MM.1S (cell line): ENCODE results near the gene GAGE12J.
"Not testable (repeated sequence)": the region's sequence is repeated elsewhere in the genome, so short reads cannot be mapped to it uniquely, and the experiment has no call there.

Experiments used
- DNase-seq: peaks from one replicate; pipeline ENCODE4 v3.0.0-alpha.2; 2015
- H2AFZ ChIP-seq: fragments of 300-600 bp; sonication (generic); 2 replicates; pipeline ENCODE4 v1.6.0; 2016; ENCODE audit warnings: antibody characterized with exemption, low read length
- H3F3A ChIP-seq: fragments of 300-600 bp; sonication (generic); 2 replicates; pipeline ENCODE4 v1.6.1; 2016; ENCODE audit warnings: mild to moderate bottlenecking, antibody characterized with exemption, low read length, moderate library complexity, mixed read lengths; ENCODE audit not compliant: insufficient read depth
- H3K27ac ChIP-seq: fragments of 300-600 bp; sonication (generic); 2 replicates; pipeline ENCODE4 v1.5.1; 2016; ENCODE audit warnings: mild to moderate bottlenecking, low read length
- H3K27me3 ChIP-seq: fragments of 300-600 bp; sonication (generic); replicated peaks from 2 replicates; pipeline ENCODE4 v1.6.0; 2016; ENCODE audit warnings: low read length; ENCODE audit not compliant: insufficient read depth
- H3K36me3 ChIP-seq: fragments of 300-600 bp; sonication (generic); replicated peaks from 2 replicates; pipeline ENCODE4 v1.6.1; 2016; ENCODE audit warnings: mild to moderate bottlenecking, low read length, mixed read lengths; ENCODE audit not compliant: insufficient read depth
- H3K4me1 ChIP-seq: fragments of 300-600 bp; sonication (generic); 2 replicates; pipeline ENCODE4 v1.6.1; 2016; ENCODE audit warnings: low read length, mixed read lengths
- H3K4me2 ChIP-seq: fragments of 300-600 bp; sonication (generic); 2 replicates; pipeline ENCODE4 v1.6.0; 2016; ENCODE audit warnings: low read depth, low read length
- H3K4me3 ChIP-seq: fragments of 300-600 bp; sonication (generic); 2 replicates; pipeline ENCODE4 v1.5.1; 2016; ENCODE audit warnings: low read length, mixed read lengths
- H3K79me2 ChIP-seq: fragments of 300-600 bp; sonication (generic); 2 replicates; pipeline ENCODE4 v1.6.1; 2016; ENCODE audit warnings: mixed run types, low read length, mixed read lengths
- H3K9ac ChIP-seq: fragments of 300-600 bp; sonication (generic); 2 replicates; pipeline ENCODE4 v1.6.1; 2016; ENCODE audit warnings: low read length, mixed read lengths
- H3K9me2 ChIP-seq: fragments of 300-600 bp; sonication (generic); replicated peaks from 2 replicates; pipeline ENCODE4 v1.6.1; 2016; ENCODE audit warnings: mild to moderate bottlenecking, low read length, mixed read lengths; ENCODE audit not compliant: insufficient read depth
- H3K9me3 ChIP-seq: fragments of 300-600 bp; sonication (generic); replicated peaks from 2 replicates; pipeline ENCODE4 v1.6.1; 2016; ENCODE audit warnings: mild to moderate bottlenecking, low read length, mixed read lengths; ENCODE audit not compliant: insufficient read depth
- H4K20me1 ChIP-seq: fragments of 300-600 bp; sonication (generic); 2 replicates; pipeline ENCODE4 v1.6.1; 2016; ENCODE audit warnings: mild to moderate bottlenecking, low read length, moderate library complexity, mixed read lengths; ENCODE audit not compliant: insufficient read depth
- EZH2 ChIP-seq: fragments of 300-600 bp; sonication (generic); optimal IDR thresholded peaks from 2 replicates; pipeline ENCODE3; 2017; ENCODE audit warnings: low read depth, mild to moderate bottlenecking, antibody characterized with exemption, low read length, mixed read lengths
- EZH2phosphoT487 ChIP-seq: fragments of 300-600 bp; sonication (generic); IDR thresholded peaks from 2 replicates; pipeline ENCODE4 v1.6.1; 2018; ENCODE audit warnings: antibody characterized with exemption, low read length
- TF ChIP-seq, protein P1 (sequence below): fragments of 300-600 bp; sonication (generic); IDR thresholded peaks from 2 replicates; pipeline ENCODE4 v1.5.1; 2016; ENCODE audit warnings: antibody characterized with exemption, low read length, mixed read lengths

The GAGE12J gene, protein sequence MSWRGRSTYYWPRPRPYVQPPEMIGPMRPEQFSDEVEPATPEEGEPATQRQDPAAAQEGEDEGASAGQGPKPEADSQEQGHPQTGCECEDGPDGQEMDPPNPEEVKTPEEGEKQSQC

DNA sequence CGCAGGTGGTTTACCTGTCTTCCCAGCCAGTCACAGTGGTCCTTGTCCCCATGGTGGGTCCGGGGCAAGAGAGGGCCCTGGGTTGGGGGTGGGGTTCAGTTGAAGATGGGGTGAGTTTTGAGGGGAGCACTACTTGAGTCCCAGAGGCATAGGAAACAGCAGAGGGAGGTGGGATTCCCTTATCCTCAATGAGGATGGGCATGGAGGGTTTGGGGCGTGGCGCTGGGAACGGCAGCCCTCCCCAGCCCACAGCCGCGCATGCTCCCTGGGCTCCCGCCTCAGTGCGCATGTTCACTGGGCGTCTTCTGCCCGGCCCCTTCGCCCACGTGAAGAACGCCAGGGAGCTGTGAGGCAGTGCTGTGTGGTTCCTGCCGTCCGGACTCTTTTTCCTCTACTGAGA lies at the start of gene GAGE12J:
Gene GAGE12J, plus strand, starts transcription at position 301 of the 400 bp plus-strand sequence. CDS start 1,157 bp downstream, outside the sequence.
- not testable (repeated sequence) for H3K79me2 ChIP-seq, H3K36me3 ChIP-seq, H3K4me1 ChIP-seq, H3F3A ChIP-seq, H3K27ac ChIP-seq, H3K27me3 ChIP-seq, H3K4me2 ChIP-seq, H3K9ac ChIP-seq, DNase-seq, H4K20me1 ChIP-seq, H3K9me3 ChIP-seq, H3K4me3 ChIP-seq, H2AFZ ChIP-seq, H3K9me2 ChIP-seq

DNA sequence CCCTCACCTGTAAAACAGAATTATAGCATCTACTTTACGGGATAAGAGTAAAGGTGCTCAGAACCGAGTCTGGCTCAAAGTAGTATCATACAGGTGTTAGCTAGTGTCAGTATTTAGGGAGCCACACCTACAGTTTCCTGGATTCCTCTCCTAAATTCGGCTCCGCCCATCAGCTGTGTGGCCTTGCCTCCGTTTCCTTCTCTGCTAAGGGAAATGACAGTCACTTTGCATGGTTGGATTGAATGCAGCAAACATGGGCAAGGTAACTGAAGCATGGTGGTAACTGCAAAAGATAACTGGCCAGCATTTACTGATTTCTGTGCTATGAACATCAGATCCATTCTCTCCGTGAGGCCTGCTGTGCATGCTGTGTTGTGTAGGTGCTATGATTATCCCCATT lies 49.4 kb upstream of the GAGE12J start:
- DNase-seq, result no peak
- H3K9me2 ChIP-seq, result no peaks in the 10 kb centered on the region
- H3K4me2 ChIP-seq, result no peak overlapping the region

DNA sequence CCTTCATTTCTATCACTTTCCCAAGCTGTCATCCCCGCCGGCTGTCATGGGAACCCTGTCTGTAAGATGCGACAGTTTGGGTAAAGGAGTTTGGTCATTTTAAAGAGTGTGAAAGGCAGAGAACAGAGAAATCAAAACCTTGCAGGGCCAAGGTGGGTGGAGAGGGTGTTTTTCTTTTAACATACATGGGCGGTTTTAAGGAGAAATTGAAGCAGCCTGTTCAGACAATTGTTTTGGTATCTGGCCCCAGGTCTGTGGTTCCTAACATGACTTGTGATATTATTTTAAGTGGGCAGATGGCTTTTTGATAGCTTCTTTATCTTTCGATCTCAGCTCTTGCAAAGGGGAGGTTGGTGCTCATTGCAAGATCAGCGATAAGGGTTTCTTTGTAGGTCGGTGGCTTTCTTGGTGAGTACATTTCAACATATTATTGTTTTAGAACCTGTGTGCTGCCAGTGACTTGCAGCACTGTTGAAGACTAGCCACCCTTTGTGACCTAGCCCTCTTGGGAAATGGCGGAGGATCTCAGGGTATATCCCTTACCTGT lies 48.6 kb upstream of the GAGE12J start:
- DNase-seq, result no peak
- H3K4me3 ChIP-seq, result no peak overlapping the region
- peaks cover 12% of the 10 kb centered on the region for H3K79me2 ChIP-seq
- H3K9me2 ChIP-seq, result no peaks in the 10 kb centered on the region
- H2AFZ ChIP-seq, result no peak overlapping the region
- no peak overlapping the region for H3K27ac ChIP-seq
- H3K4me1 ChIP-seq, result peaks cover 5% of the 10 kb centered on the region; the same call in 1 of the 2 replicates
- no peak overlapping the region for H3K4me2 ChIP-seq
- no peaks in the 10 kb centered on the region for H3K36me3 ChIP-seq
- H3K27me3 ChIP-seq, result no peaks in the 10 kb centered on the region
- TF ChIP-seq EZH2, result no peak
- TF ChIP-seq EZH2phosphoT487, result no peak
- TF ChIP-seq, protein P1, sequence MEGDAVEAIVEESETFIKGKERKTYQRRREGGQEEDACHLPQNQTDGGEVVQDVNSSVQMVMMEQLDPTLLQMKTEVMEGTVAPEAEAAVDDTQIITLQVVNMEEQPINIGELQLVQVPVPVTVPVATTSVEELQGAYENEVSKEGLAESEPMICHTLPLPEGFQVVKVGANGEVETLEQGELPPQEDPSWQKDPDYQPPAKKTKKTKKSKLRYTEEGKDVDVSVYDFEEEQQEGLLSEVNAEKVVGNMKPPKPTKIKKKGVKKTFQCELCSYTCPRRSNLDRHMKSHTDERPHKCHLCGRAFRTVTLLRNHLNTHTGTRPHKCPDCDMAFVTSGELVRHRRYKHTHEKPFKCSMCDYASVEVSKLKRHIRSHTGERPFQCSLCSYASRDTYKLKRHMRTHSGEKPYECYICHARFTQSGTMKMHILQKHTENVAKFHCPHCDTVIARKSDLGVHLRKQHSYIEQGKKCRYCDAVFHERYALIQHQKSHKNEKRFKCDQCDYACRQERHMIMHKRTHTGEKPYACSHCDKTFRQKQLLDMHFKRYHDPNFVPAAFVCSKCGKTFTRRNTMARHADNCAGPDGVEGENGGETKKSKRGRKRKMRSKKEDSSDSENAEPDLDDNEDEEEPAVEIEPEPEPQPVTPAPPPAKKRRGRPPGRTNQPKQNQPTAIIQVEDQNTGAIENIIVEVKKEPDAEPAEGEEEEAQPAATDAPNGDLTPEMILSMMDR, result no peak
- no peaks in the 10 kb centered on the region for H4K20me1 ChIP-seq
- no peaks in the 10 kb centered on the region for H3K9me3 ChIP-seq
- no peaks in the 10 kb centered on the region for H3F3A ChIP-seq
- H3K9ac ChIP-seq, result no peak overlapping the region

More for the DNA sequence above, 49.4 kb upstream of the GAGE12J start:
- no peaks in the 10 kb centered on the region for H3K27me3 ChIP-seq
- H3K27ac ChIP-seq, result no peak overlapping the region
- no peak overlapping the region for H3K9ac ChIP-seq
- H3K4me3 ChIP-seq, result no peak overlapping the region
- TF ChIP-seq, protein P1, result no peak
- TF ChIP-seq EZH2phosphoT487, result no peak
- TF ChIP-seq EZH2, result no peak
- H3K9me3 ChIP-seq, result no peaks in the 10 kb centered on the region
- peaks cover 12% of the 10 kb centered on the region for H3K79me2 ChIP-seq
- no peaks in the 10 kb centered on the region for H3K36me3 ChIP-seq
- no peaks in the 10 kb centered on the region for H4K20me1 ChIP-seq
- H3K4me1 ChIP-seq, result peaks cover 5% of the 10 kb centered on the region; the same call in 1 of the 2 replicates
- H3F3A ChIP-seq, result no peaks in the 10 kb centered on the region
- H2AFZ ChIP-seq, result no peak overlapping the region

DNA sequence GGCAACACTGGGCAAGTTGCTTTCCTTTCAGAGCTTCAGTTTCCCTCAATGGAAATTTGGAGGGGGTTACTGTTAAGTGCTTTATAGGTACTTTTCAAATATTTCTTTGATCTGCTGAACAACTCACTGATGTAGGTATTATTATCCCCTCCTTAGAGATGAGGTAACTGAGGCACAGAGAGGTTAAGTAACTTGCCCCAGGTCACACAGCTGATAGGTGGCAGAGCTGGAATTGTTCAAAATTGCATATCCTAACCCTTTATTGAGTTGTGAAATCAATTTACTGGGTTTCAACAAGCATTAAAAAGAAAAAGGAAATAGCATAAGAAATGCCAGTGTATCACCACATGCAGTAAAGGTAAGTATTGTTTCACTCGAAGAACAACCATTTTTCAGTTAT lies 45.6 kb upstream of the GAGE12J start:
- no peaks in the 10 kb centered on the region for H3K36me3 ChIP-seq
- H3K9me2 ChIP-seq, result no peaks in the 10 kb centered on the region
- H4K20me1 ChIP-seq, result no peaks in the 10 kb centered on the region
- H3K4me2 ChIP-seq, result no peak overlapping the region
- H2AFZ ChIP-seq, result no peak overlapping the region
- H3K27me3 ChIP-seq, result no peaks in the 10 kb centered on the region
- DNase-seq, result no peak
- H3F3A ChIP-seq, result no peaks in the 10 kb centered on the region
- H3K79me2 ChIP-seq, result peaks cover 3% of the 10 kb centered on the region; the same call in 1 of the 2 replicates
- H3K9ac ChIP-seq, result no peak overlapping the region
- TF ChIP-seq EZH2 (no peak), EZH2phosphoT487 (no peak)
- TF ChIP-seq, protein P1, result no peak
- H3K4me1 ChIP-seq, result no peaks in the 10 kb centered on the region
- H3K27ac ChIP-seq, result no peak overlapping the region
- H3K9me3 ChIP-seq, result no peaks in the 10 kb centered on the region
- H3K4me3 ChIP-seq, result no peak overlapping the region
